ENCODE results near the gene GPBAR1.

GRCh38 chr2:218274586-218274985 lies 13.8 kb downstream of the GPBAR1 start:
- TF ChIP-seq, protein P1, sequence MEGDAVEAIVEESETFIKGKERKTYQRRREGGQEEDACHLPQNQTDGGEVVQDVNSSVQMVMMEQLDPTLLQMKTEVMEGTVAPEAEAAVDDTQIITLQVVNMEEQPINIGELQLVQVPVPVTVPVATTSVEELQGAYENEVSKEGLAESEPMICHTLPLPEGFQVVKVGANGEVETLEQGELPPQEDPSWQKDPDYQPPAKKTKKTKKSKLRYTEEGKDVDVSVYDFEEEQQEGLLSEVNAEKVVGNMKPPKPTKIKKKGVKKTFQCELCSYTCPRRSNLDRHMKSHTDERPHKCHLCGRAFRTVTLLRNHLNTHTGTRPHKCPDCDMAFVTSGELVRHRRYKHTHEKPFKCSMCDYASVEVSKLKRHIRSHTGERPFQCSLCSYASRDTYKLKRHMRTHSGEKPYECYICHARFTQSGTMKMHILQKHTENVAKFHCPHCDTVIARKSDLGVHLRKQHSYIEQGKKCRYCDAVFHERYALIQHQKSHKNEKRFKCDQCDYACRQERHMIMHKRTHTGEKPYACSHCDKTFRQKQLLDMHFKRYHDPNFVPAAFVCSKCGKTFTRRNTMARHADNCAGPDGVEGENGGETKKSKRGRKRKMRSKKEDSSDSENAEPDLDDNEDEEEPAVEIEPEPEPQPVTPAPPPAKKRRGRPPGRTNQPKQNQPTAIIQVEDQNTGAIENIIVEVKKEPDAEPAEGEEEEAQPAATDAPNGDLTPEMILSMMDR (IDR thresholded peaks at IDR 0.05): no peak
- TF ChIP-seq POLR2A (IDR thresholded peaks at IDR 0.05): no peak
- TF ChIP-seq POLR2AphosphoS5 (IDR thresholded peaks at IDR 0.05): no peak

All from prostate gland (tissue), 2 donors.